ENCODE results near the gene ZNF726.
"Not testable (repeated sequence)": the region's sequence is repeated elsewhere in the genome, so short reads cannot be mapped to it uniquely, and the experiment has no call there.

ZNF726 gene

DNA sequence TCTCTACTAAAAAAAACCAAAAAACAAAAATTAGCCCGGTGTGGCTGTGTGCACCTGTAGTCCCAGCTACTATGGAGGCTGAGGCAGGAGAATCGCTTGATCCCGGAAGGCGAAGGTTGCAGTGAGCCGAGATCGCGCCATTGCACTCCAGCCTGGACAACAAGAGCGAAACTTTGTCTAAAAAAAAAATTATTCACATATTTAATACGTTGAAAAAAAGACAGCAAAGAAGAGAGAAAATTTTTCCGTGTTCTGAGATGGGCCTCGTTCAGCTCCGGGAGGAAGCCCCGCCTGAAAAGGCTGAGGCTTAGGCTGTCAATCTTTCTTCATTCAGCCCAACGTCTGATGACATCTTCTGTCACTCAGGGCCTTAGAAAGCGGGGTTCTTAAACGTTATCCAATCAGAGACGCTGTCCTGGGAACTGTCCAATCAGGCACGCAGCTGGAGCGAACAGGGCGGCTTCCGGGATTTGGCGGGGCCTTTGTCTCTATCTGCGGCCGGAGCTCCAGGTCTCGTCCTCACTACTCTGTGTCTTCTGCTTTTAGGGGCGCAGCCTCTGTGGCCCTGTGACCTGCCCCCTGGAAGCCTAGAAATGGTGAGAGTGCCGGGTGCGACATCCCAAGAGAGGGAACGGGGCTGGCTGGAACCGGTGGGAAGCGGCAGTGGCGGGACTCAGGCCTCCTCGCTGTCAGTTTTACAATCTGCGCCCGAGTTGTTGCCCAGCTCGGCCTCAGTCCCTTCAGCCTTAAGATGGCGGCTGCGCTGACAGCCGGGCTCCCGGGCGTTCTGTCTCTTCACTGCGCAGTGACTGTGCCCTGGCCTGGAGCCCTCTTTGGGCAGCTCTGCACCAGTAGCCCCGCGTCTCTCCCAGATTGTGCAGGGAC, at the start of gene ZNF726:
Gene ZNF726 (plus strand): TSS at position 485 of the 885 bp plus-strand sequence. CDS start 109 bp downstream, at position 594.
- no peak for TF ChIP-seq ZNF274 (IDR thresholded peaks at IDR 0.05; ENCODE audit: low read depth, low read length)
- H3K4me3 ChIP-seq (ENCODE audit: low read length), result peak within 1 kb of the TSS; percentile 78

DNA sequence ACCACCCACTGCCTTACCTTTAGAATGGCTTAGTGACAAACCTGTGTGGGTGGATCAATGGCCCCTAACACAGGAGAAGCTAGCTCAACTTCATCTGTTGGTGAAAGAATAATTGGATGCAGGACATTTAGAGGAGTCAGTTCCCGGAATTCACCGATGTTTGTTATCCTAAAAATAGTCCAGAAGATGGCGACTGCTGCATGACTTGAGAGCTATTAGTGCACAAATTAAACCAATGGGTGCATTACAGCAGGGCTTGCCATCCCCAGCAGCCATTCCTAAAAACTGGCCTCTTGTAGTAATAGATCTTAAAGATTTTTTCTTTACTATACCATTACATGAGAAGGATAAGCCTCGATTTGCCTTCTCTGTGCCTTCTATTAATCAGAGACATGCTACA, 46.8 kb upstream of the ZNF726 start:
- TF ChIP-seq ZNF274 (IDR thresholded peaks at IDR 0.05; ENCODE audit: low read depth, low read length), result no peak
- no peak overlapping the region for H3K4me3 ChIP-seq (ENCODE audit: low read length)

DNA sequence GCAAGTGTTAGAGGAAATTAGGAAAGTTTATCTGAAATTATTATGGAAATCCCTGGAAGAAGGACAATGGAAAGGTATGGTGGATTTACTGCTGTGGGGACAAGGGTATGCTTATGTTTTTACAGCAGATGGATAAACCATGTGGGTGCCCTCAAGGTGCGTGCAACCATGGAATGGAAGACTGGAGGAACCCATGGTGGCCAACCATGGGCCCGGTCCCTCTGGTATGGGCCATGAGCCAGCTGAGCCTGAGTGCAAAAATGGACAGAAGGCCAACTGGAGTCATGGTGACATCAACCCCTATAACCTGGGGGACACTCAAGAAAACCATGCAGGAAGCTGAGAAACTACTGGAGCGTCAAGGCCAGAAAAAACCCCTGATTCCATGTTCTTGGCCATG, 46.1 kb upstream of the ZNF726 start:
- no peak for TF ChIP-seq ZNF274 (IDR thresholded peaks at IDR 0.05; ENCODE audit: low read depth, low read length)
- no peak overlapping the region for H3K4me3 ChIP-seq (ENCODE audit: low read length)

GRCh38 chr19:23872282-23872919, 42.3 kb upstream of the ZNF726 start:
- no peak overlapping the region for H3K4me3 ChIP-seq (ENCODE audit: low read length)
- no peak for TF ChIP-seq ZNF274 (IDR thresholded peaks at IDR 0.05; ENCODE audit: low read depth, low read length)

DNA sequence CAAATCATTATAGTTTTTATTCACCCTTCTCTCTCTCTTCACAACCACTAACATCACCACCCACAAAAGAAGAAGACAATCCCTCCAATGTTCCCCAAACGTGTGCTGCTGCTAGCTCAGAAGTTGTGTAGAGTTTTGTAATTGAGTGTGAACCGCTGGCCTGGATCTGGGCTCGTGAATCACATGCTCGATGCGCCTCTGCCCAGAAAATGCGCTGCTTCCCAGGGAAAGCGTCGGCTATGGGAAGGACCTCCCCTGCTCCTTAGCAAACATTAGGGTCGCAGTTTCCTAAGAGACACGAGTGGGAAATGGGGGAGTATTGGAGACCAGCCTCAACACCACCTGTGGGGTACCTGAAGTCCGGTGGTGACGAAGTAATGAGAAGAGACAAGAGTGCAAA, 38.4 kb upstream of the ZNF726 start:
- no peak for TF ChIP-seq ZNF274 (IDR thresholded peaks at IDR 0.05; ENCODE audit: low read depth, low read length)
- H3K4me3 ChIP-seq (ENCODE audit: low read length), result no peak overlapping the region

GRCh38 chr19:23876756-23877155, 37.9 kb upstream of the ZNF726 start:
- not testable (repeated sequence) for H3K4me3 ChIP-seq (ENCODE audit: low read length)

- H3K4me3 ChIP-seq (ENCODE audit: low read length), result no peak overlapping the region
- no peak for TF ChIP-seq ZNF274 (IDR thresholded peaks at IDR 0.05; ENCODE audit: low read depth, low read length)
Measured at GRCh38 chr19:23882493-23882892, 32.2 kb upstream of the ZNF726 start.

DNA sequence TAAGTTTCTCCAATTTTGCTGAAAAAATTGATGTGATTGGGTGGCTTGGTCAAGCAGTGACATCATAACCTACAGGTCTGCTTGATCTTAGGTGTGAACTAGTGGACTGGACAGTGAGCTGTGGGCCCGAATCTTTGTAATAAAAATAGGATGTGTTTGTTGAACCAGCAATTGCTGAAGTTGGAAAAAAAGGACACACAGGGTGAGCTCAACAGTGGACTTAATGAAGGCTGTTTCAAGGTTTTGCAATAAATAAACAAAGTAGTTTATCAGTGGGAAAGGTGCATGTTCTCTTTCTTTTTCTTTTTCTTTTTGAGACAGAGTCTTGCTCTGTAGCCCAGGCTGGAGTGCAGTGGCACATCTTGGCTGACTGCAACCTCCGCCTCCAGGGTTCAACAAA, 30.3 kb upstream of the ZNF726 start:
- no peak overlapping the region for H3K4me3 ChIP-seq (ENCODE audit: low read length)
- no peak for TF ChIP-seq ZNF274 (IDR thresholded peaks at IDR 0.05; ENCODE audit: low read depth, low read length)

- H3K4me3 ChIP-seq (ENCODE audit: low read length), result no peak overlapping the region
Measured at GRCh38 chr19:23887642-23888041, 27.0 kb upstream of the ZNF726 start.

GRCh38 chr19:23896096-23896495, 18.6 kb upstream of the ZNF726 start:
- not testable (repeated sequence) for H3K4me3 ChIP-seq (ENCODE audit: low read length)

More at GRCh38 chr19:23887642-23888041, 27.0 kb upstream of the ZNF726 start:
- no peak for TF ChIP-seq ZNF274 (IDR thresholded peaks at IDR 0.05; ENCODE audit: low read depth, low read length)

GRCh38 chr19:23896912-23897311, 17.8 kb upstream of the ZNF726 start:
- no peak overlapping the region for H3K4me3 ChIP-seq (ENCODE audit: low read length)
- no peak for TF ChIP-seq ZNF274 (IDR thresholded peaks at IDR 0.05; ENCODE audit: low read depth, low read length)

GRCh38 chr19:23901360-23901759, 13.3 kb upstream of the ZNF726 start:
- no peak overlapping the region for H3K4me3 ChIP-seq (ENCODE audit: low read length)
- TF ChIP-seq ZNF274 (IDR thresholded peaks at IDR 0.05; ENCODE audit: low read depth, low read length), result no peak

- TF ChIP-seq ZNF274 (IDR thresholded peaks at IDR 0.05; ENCODE audit: low read depth, low read length), result no peak
- no peak overlapping the region for H3K4me3 ChIP-seq (ENCODE audit: low read length)
Measured at GRCh38 chr19:23904406-23904805, 10.3 kb upstream of the ZNF726 start.

- no peak for TF ChIP-seq ZNF274 (IDR thresholded peaks at IDR 0.05; ENCODE audit: low read depth, low read length)
- H3K4me3 ChIP-seq (ENCODE audit: low read length), result no peak overlapping the region
Measured at GRCh38 chr19:23905771-23906170, 8.9 kb upstream of the ZNF726 start.

DNA sequence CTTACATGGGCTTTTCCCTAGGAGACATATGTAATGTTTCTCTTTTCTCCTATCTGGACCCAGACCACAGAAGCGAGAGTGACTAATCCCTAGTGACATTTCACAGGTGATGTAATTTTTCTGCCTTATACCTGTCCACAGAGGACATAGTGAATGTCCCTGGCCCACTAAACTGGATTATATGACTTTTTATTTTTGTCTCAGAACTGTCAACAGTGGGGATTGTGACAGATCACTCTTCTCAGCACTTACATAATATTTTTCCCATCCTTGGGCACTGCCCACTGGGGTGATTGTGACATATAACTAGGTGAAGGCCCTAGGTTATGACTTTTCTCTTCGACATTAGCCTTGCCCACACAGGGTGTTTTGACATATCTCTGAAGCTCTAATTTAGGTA, 7.9 kb upstream of the ZNF726 start:
- no peak overlapping the region for H3K4me3 ChIP-seq (ENCODE audit: low read length)
- TF ChIP-seq ZNF274 (IDR thresholded peaks at IDR 0.05; ENCODE audit: low read depth, low read length), result no peak

Data from GM08714 (cell line).